HL-60 (cell line): ENCODE measurements around the gene PGRMC1.

ENCODE experiments used
- DNase-seq, 2 experiments: peaks; one replicate each; pipeline ENCODE4 v3.0.0-alpha.2; 2010 to 2020; ENCODE audit warnings: low read depth in 1 of 2, low spot score in 1 of 2
- H3K27ac ChIP-seq: fragments of 250-450 bp; sonication (Bioruptor Pico); replicated peaks from 2 replicates; pipeline ENCODE4 v1.5.1; 2020; ENCODE audit warnings: mild to moderate bottlenecking, moderate library complexity
- H3K27me3 ChIP-seq: fragments of 250-450 bp; sonication (Bioruptor Pico); 2 replicates; pipeline ENCODE4 v1.5.1; 2021; ENCODE audit warnings: mild to moderate bottlenecking, moderate library complexity; ENCODE audit not compliant: insufficient read depth, poor library complexity, severe bottlenecking
- H3K4me3 ChIP-seq: replicated peaks from 2 replicates; pipeline ENCODE4 v1.5.1; 2011; ENCODE audit warnings: mild to moderate bottlenecking, control low read depth, low read length; ENCODE audit not compliant: insufficient read depth
- GABPA ChIP-seq: IDR thresholded peaks from 2 replicates; pipeline ENCODE4 v1.6.1; 2012; ENCODE audit warnings: low read depth
- POLR2AphosphoS5 ChIP-seq: IDR thresholded peaks from 2 replicates; pipeline ENCODE4 v1.6.1; 2012; ENCODE audit warnings: low read depth
- SPI1 ChIP-seq: IDR thresholded peaks from 2 replicates; pipeline ENCODE4 v1.6.1; 2012; ENCODE audit warnings: low read depth, mild to moderate bottlenecking, borderline replicate concordance
- TF ChIP-seq, protein P1 (sequence below): IDR thresholded peaks from 2 replicates; pipeline ENCODE4 v1.6.1; 2012; ENCODE audit warnings: low read depth; ENCODE audit not compliant: insufficient replicate concordance
- TF ChIP-seq, protein P2 (sequence below): IDR thresholded peaks from one replicate; pipeline ENCODE4 v1.5.1; 2011; ENCODE audit warnings: low read length, control low read depth, inconsistent platforms; ENCODE audit not compliant: insufficient read depth

The PGRMC1 gene

DNA sequence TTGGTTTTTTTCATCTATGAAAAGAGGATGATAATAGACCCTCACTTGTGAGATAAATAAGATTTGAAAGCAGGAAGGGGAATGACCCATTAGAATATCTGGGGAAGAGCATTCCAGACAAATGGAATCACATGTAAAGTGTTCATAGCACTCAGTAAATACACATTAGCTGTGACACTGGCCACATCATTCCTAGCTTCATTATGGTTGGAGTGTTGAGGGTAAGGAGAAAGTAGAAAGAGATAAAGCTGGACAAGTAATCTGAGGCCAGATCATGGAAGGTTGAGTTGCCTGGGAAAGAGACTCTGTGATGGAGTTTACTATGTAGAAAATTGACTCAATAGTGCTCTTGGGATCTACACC, 6.9 kb upstream of the PGRMC1 start:
- peaks cover 4% of the 10 kb centered on the region for H3K27me3 ChIP-seq
- H3K4me3 ChIP-seq: no peak overlapping the region
- no peak for TF ChIP-seq GABPA
- no peak for TF ChIP-seq SPI1
- TF ChIP-seq, protein P1, sequence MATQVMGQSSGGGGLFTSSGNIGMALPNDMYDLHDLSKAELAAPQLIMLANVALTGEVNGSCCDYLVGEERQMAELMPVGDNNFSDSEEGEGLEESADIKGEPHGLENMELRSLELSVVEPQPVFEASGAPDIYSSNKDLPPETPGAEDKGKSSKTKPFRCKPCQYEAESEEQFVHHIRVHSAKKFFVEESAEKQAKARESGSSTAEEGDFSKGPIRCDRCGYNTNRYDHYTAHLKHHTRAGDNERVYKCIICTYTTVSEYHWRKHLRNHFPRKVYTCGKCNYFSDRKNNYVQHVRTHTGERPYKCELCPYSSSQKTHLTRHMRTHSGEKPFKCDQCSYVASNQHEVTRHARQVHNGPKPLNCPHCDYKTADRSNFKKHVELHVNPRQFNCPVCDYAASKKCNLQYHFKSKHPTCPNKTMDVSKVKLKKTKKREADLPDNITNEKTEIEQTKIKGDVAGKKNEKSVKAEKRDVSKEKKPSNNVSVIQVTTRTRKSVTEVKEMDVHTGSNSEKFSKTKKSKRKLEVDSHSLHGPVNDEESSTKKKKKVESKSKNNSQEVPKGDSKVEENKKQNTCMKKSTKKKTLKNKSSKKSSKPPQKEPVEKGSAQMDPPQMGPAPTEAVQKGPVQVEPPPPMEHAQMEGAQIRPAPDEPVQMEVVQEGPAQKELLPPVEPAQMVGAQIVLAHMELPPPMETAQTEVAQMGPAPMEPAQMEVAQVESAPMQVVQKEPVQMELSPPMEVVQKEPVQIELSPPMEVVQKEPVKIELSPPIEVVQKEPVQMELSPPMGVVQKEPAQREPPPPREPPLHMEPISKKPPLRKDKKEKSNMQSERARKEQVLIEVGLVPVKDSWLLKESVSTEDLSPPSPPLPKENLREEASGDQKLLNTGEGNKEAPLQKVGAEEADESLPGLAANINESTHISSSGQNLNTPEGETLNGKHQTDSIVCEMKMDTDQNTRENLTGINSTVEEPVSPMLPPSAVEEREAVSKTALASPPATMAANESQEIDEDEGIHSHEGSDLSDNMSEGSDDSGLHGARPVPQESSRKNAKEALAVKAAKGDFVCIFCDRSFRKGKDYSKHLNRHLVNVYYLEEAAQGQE: no peak
- no peak for TF ChIP-seq POLR2AphosphoS5
- TF ChIP-seq, protein P2, sequence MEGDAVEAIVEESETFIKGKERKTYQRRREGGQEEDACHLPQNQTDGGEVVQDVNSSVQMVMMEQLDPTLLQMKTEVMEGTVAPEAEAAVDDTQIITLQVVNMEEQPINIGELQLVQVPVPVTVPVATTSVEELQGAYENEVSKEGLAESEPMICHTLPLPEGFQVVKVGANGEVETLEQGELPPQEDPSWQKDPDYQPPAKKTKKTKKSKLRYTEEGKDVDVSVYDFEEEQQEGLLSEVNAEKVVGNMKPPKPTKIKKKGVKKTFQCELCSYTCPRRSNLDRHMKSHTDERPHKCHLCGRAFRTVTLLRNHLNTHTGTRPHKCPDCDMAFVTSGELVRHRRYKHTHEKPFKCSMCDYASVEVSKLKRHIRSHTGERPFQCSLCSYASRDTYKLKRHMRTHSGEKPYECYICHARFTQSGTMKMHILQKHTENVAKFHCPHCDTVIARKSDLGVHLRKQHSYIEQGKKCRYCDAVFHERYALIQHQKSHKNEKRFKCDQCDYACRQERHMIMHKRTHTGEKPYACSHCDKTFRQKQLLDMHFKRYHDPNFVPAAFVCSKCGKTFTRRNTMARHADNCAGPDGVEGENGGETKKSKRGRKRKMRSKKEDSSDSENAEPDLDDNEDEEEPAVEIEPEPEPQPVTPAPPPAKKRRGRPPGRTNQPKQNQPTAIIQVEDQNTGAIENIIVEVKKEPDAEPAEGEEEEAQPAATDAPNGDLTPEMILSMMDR: no peak
- no peak overlapping the region for H3K27ac ChIP-seq
- DNase-seq: no peak

DNA sequence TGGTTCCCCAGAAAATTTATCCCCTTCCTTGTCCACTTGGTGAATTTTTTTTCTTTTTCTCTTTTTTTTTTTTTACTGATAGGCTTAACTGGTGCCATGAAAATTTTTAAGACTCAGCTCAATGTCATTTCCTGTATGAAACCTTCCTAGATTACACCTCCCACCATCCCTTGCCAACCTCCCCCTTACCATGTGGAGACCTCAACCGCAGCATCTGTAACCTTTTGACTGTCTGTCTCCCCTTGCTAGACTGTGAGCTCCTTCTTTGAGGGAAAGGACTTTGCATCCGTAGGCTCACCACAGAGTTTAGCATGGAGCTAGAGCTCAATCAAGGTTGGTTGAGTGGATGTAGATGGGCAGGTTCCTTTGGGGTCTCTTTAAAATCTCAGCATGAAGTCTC, 5.2 kb upstream of the PGRMC1 start:
- TF ChIP-seq, protein P1: no peak
- TF ChIP-seq SPI1 (no peak), GABPA (no peak), POLR2AphosphoS5 (no peak)
- TF ChIP-seq, protein P2: no peak
- Histone ChIP-seq H3K27me3 (peaks cover 4% of the 10 kb centered on the region), H3K27ac (no peak overlapping the region), H3K4me3 (no peak overlapping the region)
- no peak for DNase-seq

- H3K27ac ChIP-seq: no peak overlapping the region
- no peak for DNase-seq
- TF ChIP-seq POLR2AphosphoS5 (no peak), GABPA (no peak), SPI1 (no peak)
- TF ChIP-seq, protein P2: no peak
- TF ChIP-seq, protein P1: no peak
Measured at GRCh38 chrX:119231936-119232445, 4.1 kb upstream of the PGRMC1 start.

More at GRCh38 chrX:119231936-119232445, 4.1 kb upstream of the PGRMC1 start:
- Histone ChIP-seq H3K27me3 (peaks cover 4% of the 10 kb centered on the region), H3K4me3 (no peak overlapping the region)
